T-helper 22 cell (primary cell): ENCODE data around the gene RPL32.
"Not testable (repeated sequence)": the region's sequence is repeated elsewhere in the genome, so short reads cannot be mapped to it uniquely, and the experiment has no call there.

Experiments used
- DNase-seq: peaks from one replicate; pipeline ENCODE4 v3.0.0-alpha.2; 2020; ENCODE audit warnings: low read depth

The RPL32 gene

GRCh38 chr3:12841149-12841969 is at the start of gene RPL32:
Gene RPL32 (minus strand): TSS chr3:12841565. CDS start chr3:12840237, 1,328 bp downstream.
- DNase-seq, result peak; percentile 72

- no peak for DNase-seq
Observed at GRCh38 chr3:12890610-12891390, 49.4 kb upstream of the RPL32 start.

- no peak for DNase-seq
Observed at GRCh38 chr3:12886736-12887135, 45.4 kb upstream of the RPL32 start.

GRCh38 chr3:12886106-12886679 is 44.8 kb upstream of the RPL32 start:
- DNase-seq, result no peak

GRCh38 chr3:12885583-12885930 is 44.2 kb upstream of the RPL32 start:
- no peak for DNase-seq

- no peak for DNase-seq
Observed at GRCh38 chr3:12884790-12885582, 43.6 kb upstream of the RPL32 start.

GRCh38 chr3:12884186-12884680 is 42.9 kb upstream of the RPL32 start:
- no peak for DNase-seq

- no peak for DNase-seq
Observed at GRCh38 chr3:12882336-12883310, 41.3 kb upstream of the RPL32 start.

- DNase-seq, result not testable (repeated sequence)
Observed at GRCh38 chr3:12881858-12882257, 40.5 kb upstream of the RPL32 start.

- no peak for DNase-seq
Observed at GRCh38 chr3:12879191-12879815, 37.9 kb upstream of the RPL32 start.

GRCh38 chr3:12878758-12879157 is 37.4 kb upstream of the RPL32 start:
- DNase-seq, result not testable (repeated sequence)

- DNase-seq, result no peak
Observed at GRCh38 chr3:12878141-12878574, 36.8 kb upstream of the RPL32 start.

- no peak for DNase-seq
Observed at GRCh38 chr3:12877040-12877439, 35.7 kb upstream of the RPL32 start.

GRCh38 chr3:12875857-12876836 is 34.8 kb upstream of the RPL32 start:
- no peak for DNase-seq

- no peak for DNase-seq
Observed at GRCh38 chr3:12871404-12871983, 30.1 kb upstream of the RPL32 start.

- DNase-seq, result no peak
Observed at GRCh38 chr3:12870942-12871341, 29.6 kb upstream of the RPL32 start.

- DNase-seq, result no peak
Observed at GRCh38 chr3:12869035-12869621, 27.8 kb upstream of the RPL32 start.
